Left renal cortex interstitium (tissue), 4 donors: ENCODE data around the gene CEACAM20. TPM values are rescaled to one million over a fixed set of nuclear protein-coding genes. Genes with fewer than 3 reads are reported as not detected.
"Not testable (repeated sequence)": the region's sequence is repeated elsewhere in the genome, so short reads cannot be mapped to it uniquely, and the experiment has no call there.

Experiments
- DNase-seq, 4 donors: peaks; one replicate each; pipeline ENCODE4 v3.0.0-alpha.2; 2013; ENCODE audit warnings: low read depth in 4 of 4, low spot score in 2 of 4, missing footprints in 1 of 4
- polyA plus RNA-seq, 4 donors: library from polyadenylated mRNA; unstranded; fragments of 120-200 nt; gene quantifications; one replicate each; pipeline ENCODE4 v1.2.1, GENCODE V29; 2013; ENCODE audit not compliant: insufficient read length in 4 of 4

CEACAM20 gene
- polyA plus RNA-seq, 4 donors, result not detected

- DNase-seq, result no peak
Observed at GRCh38 chr19:44499559-44499958, 29.9 kb downstream of the CEACAM20 start.

- DNase-seq, result no peak
Observed at GRCh38 chr19:44498988-44499387, 30.5 kb downstream of the CEACAM20 start.

DNA sequence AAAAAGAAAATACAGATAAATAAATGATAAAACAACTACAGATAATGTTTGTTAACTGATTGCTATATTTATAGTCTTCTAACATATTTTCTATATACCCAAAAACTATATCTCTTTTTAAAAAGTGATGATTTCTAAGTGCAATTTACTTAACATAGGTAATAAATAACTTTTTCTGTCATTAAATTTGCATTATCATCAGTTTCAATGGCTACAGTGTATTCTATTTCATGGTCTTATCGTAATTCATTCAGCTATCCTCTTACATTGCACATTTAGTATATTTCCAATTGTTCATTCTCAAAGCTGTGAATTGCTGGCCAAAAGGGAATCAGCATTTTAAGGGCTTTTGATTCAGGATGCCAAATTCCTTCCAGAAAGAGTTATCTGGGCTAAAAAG lies 32.8 kb downstream of the CEACAM20 start:
- DNase-seq, result no peak

- DNase-seq, result no peak
Observed at GRCh38 chr19:44476559-44477408, 52.7 kb downstream of the CEACAM20 start.

DNA sequence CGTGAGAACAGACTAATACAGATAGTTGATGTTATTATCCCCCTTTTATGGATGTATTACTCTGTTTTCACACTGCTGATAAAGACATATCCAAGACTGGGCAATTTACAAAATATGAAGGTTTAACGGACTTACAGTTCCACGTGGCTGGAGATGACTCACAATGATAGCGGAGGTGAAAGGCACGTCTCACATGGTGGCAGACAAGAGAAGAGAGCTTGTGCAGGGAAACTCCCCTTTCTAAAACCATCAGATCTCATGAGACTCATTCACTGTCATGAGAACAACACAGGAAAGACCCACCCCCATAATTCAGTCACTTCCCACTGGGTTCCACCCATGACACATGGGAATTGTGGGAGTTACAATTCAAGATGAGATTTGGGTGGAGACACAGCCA lies 60.7 kb downstream of the CEACAM20 start:
- not testable (repeated sequence) for DNase-seq

DNA sequence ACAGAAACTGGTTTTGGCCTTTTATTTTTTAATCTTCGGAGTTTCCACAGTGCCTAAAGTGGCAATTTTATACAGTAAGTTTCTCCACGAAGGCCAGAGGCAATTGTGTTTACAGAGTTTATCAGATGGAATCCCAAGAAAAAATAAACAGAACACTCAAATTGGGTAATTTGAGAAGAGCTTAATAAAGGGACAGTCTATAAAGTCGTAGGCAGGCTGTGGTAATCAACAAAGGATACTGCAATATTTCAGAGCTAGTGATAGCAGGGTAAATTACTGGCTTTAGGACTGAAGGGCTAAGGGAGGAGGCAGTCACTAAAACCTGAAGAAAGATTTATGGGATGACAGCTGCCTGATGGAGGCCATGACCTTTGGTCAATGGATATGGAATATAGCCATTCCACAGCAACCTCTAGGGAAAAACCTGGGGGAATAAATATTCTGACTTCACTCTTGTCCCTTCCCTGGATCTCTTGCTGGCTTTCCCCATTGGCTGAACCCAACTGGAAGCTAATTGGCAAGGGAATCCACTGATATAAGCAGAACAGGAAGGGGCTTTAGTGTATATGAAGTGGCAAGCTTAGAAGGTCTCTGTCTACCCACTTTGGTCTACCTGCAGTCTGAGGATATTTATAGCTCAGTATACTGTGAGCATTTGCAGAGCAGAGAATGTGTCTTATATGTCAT lies 66.7 kb downstream of the CEACAM20 start:
- not testable (repeated sequence) for DNase-seq

Other genes starting within 250 kb of the CEACAM20 start
- 10 to 100 TPM; 10.3 to 14.0 (median 11.1) TPM for gene ZNF235, start 224.7 kb downstream of the CEACAM20 start, polyA plus RNA-seq
- gene ZNF112, start 173.0 kb downstream of the CEACAM20 start, polyA plus RNA-seq, result 10 to 100 TPM; 10.5 to 13.2 (median 12.2) TPM
- gene ZNF285, start 128.1 kb downstream of the CEACAM20 start, polyA plus RNA-seq, result 10 to 100 TPM in 2 of 4 donors, 1 to 10 TPM in 2; 8.2 to 12.5 (median 10.3) TPM
- gene ZNF229, start 81.2 kb downstream of the CEACAM20 start, polyA plus RNA-seq, result 10 to 100 TPM; 13.6 to 15.4 (median 14.4) TPM
- gene ZNF180, start 29.2 kb downstream of the CEACAM20 start, polyA plus RNA-seq, result 10 to 100 TPM; 14.3 to 17.1 (median 16.4) TPM
- gene IGSF23, start 83.9 kb upstream of the CEACAM20 start, polyA plus RNA-seq, result 1 to 10 TPM in 3 of 4 donors, under 1 TPM in 1; 0.99 to 1.7 (median 1.4) TPM
- 10 to 100 TPM; 27.4 to 42.7 (median 33.1) TPM for gene PVR, start 114.2 kb upstream of the CEACAM20 start, polyA plus RNA-seq
- gene CEACAM19, start 141.8 kb upstream of the CEACAM20 start, polyA plus RNA-seq, result 10 to 100 TPM in 3 of 4 donors, 1 to 10 TPM in 1; 9.1 to 30.9 (median 20.1) TPM
- gene CEACAM16, start 169.5 kb upstream of the CEACAM20 start, polyA plus RNA-seq, result not detected
- gene BCL3, start 219.0 kb upstream of the CEACAM20 start, polyA plus RNA-seq, result 1 to 10 TPM; 5.3 to 10.0 (median 8.8) TPM
- 1 to 10 TPM; 5.0 to 7.8 (median 6.9) TPM for gene CBLC, start 248.2 kb upstream of the CEACAM20 start, polyA plus RNA-seq